ENCODE data around the gene ZDHHC14.

- TF ChIP-seq POLR2AphosphoS5 (IDR thresholded peaks at IDR 0.05; ENCODE audit: low read depth) = no peak
- no peak for TF ChIP-seq EZH2phosphoT487 (IDR thresholded peaks at IDR 0.05; ENCODE audit: unreplicated experiment)
- TF ChIP-seq EZH2 (IDR thresholded peaks at IDR 0.05; ENCODE audit: low read depth, unreplicated experiment) = no peak
- no peak for TF ChIP-seq CTCF (conservative IDR thresholded peaks at IDR 0.05; ENCODE audit: low read depth in 2 of 2)
These were observed 177.7 kb downstream of the ZDHHC14 start for GRCh38 chr6:157558487-157559200.
